Middle frontal gyrus (tissue), 1 donor: Measurements from ENCODE around the gene HMGXB3.
"Not testable (repeated sequence)": the region's sequence is repeated elsewhere in the genome, so short reads cannot be mapped to it uniquely, and the experiment has no call there.

ENCODE experiments used
- DNase-seq: peaks from one replicate; pipeline ENCODE4 v3.0.0-alpha.2; 2015; ENCODE audit warnings: low spot score; ENCODE audit errors: extremely low spot score

Gene HMGXB3

DNA sequence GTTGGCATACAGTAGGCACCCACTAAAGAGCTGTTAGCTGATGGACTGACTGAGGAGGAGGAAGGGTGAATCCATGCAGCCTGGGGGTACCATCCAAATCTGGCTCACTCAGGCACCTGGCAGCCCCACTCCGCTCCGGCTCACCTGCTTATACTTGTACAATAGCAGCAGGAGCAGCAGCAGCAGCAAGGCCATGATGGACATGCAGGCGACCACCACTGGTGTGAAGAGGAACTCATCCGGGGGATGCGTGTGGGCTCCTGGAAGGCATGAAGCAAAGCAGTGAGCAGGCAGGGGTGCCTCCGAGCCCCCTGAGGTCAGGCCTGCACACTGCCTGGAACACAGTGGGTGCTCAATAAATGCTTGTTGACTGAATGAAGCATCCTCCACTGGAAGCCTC, 67.5 kb downstream of the HMGXB3 start:
- no peak for DNase-seq

GRCh38 chr5:150068472-150068871, 67.9 kb downstream of the HMGXB3 start:
- no peak for DNase-seq

- no peak for DNase-seq
These were observed 68.6 kb downstream of the HMGXB3 start for GRCh38 chr5:150068961-150069645.

GRCh38 chr5:150069672-150070627, 69.4 kb downstream of the HMGXB3 start:
- no peak for DNase-seq

GRCh38 chr5:150070821-150071220, 70.3 kb downstream of the HMGXB3 start:
- no peak for DNase-seq

DNA sequence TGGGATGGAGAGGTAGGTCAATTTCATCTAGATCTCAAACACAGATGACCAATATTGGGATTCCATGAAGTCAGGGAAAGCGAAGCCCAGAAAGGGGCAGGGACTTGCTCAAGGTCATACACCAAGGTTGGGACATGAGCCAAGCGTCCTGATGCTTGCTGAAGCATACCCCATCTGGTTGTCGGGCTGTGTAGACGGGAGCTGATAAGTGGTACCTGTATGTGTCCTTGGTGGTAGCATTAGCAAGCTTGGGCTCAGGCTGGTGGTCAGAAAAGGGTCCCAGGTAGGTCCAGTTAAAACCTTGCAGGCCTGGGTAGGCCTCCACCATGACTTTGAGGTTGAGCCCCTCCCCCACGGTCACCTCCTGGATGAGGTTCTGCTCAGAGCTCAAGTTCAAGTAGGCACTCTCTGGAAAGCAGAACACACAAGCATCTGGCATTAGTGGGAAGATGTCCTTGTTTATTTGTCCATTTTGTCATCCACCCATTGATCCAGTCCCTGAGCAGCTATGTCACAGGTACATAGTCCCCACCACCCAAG, 72.6 kb downstream of the HMGXB3 start:
- DNase-seq: no peak

GRCh38 chr5:150073677-150074076, 73.1 kb downstream of the HMGXB3 start:
- DNase-seq: no peak

DNA sequence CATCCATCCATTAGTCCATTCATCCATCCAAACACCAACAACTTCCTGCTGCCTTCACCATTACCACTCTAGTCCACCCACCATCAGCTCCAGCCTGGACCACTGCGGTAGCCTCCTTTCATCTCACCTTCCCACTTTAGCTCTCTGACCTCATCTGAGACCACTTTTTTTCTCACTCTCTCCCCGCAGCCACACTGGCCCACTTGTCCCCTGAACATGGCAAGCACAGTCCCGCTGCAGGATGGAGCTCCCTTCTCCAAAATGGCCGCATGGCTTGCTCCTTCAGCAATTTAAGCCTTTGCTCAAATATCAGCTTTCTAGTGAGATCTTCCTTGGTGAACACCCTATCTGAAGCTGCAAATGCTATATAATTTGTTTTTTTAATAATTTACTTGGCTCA, 74.7 kb downstream of the HMGXB3 start:
- no peak for DNase-seq

DNA sequence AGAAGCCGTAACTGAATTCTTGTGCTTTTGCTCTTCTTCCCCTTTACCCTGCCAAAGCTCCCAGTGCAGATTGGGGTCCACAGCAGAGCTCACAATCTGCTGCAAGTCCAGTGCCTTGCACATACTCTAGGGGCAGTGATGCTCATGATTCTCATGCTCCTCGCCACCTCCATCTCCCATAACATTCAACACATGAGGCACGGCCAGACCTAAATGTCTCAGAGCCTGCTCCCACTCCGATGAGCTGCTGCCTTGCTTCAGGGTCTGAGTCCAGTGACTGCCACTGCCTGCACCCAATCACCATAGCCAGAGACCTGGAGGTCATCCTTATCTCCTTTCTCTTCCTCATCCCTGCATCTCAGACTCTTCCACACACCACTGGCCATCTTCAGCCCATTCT, 75.3 kb downstream of the HMGXB3 start:
- no peak for DNase-seq

- no peak for DNase-seq
These were observed 76.5 kb downstream of the HMGXB3 start for GRCh38 chr5:150077060-150077459.

DNA sequence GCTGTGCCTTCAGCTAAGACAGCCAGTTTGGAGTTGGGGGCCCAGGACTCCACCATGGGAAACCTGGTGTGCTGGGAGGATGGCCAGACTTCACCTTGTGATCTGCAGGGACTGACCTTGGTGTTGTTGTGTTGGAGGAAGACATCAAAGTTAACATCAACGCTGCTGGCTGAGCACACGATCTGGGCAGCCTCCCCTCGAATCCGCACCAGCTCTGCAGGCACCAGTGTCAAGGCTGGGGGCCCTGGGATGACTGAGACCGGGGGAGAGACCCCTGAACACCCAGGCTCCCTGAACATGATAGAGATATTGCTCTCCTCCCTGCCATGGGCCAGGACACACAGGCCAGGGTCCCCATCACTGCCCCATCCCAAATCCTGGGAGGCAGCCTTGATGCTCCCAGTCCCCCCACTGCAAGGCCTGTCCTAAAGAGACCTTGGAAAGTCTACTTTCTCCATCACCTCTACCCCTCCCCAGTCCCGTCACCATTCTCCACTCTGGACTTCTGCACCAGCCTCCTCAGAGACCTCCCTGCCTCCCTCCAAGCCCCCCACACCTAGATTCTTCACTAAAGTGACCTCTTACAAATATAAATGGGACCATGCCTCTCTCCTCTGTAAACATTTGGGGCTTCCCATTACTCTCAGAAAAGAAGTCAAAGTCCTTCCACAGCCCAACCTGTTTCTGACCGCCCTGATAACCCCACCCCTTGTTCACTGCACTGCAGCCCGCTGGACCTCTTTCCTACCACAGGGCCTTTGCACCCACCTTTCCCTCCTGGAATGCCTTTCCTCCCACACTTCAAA, 77.7 kb downstream of the HMGXB3 start:
- DNase-seq: no peak

DNA sequence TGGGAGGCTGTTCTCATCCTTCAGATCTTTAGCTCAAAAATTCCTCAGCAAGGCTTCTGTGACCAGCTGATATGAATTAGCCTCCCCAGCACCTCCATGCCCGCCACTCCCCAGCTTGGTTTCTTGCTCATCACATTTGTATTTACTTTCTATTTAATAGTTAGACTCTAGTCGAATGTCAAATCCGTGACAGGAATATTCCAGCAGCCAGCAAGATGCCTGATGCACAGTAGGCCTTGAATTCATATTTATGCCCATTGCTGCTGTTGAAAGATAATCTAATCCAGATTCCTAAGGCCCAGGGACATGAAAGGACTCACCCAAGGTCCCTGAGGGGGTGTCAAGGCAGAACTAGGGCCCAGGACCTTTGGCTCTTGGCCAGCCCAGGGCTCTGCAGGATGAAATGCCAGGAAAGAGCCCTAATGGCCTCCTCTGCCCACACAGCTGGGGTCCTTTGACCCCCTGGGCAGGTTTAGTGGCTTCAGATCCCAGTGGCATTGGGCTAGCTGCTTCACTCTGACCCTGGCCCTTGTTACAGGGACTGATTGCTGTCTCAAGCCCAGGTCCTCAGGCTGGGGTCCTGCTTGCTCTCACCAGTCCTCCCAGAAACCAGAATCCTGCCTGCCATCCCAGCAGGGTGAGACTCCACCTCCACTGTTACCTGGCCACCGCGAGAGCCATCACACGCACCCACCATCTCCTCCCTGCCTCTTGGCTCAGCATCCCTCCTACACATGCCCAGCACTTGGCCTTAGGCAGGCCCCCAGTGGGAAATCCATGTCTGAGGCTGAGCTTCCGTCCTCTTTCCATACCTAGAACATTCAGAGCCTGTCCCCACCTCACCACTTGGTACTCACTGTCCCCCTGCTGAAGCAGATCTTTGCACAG, 78.5 kb downstream of the HMGXB3 start:
- DNase-seq: no peak

DNA sequence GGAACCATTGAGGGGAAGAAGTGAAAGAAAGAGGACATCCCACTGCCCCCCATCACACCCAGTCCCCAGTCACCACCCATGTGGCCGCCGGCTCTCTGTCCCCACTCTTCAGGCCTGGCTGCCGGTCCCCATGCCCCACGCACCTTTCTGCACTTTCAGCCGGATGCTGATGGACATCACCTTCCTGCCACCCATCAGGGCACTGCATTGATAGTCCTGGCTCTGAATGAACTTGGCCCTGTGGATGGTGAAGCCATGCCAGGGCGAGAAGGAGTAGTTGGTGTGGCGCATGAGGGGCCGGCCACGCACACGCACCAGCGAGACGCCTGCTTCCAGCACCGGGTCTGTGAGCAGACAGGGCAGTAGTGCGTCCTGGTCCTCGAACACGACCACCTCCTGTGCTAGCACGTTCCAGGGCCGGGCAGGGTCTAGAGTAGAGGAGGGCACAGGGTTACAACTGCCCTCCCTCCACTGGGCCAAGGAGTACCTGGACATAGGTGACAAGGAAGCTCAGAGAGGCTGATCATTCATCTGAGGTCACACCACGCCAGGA, 79.4 kb downstream of the HMGXB3 start:
- DNase-seq: no peak

DNA sequence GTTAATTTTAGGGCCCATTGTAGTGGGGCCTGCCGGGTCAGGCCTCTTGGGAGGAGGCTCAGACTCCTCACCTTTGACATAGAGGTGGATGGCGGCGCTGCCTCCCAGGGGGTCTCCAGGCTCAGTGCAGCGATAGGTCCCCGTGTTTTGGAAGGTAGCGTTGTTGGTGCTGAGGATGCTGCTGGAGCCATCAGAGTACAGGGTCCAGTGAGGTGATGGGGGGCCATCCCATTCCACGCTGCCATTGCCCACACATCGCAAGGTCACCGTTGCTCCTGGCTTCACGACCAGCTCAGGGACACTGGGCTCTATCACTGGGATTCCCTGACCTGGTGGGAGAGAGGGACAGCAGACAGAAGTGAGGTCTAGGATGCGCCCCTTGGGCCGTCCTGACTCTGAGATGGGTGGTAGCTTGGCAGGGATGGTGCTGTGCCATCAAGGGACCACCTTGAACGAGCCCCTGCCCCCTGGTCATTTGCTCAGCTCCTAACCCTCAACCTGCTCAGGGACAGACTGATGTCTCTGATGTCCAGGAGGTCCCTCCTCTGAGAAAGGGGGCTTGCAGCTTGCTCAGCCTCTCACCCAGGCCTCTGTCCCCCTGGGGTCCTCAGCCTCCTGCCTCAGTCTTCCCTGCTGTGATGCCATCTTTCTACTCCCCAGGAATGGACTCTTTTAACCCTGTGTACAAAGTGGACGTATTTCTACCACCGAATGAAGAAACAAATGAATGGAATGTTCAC, 80.3 kb downstream of the HMGXB3 start:
- no peak for DNase-seq

GRCh38 chr5:150081541-150082283, 81.2 kb downstream of the HMGXB3 start:
- DNase-seq: no peak

- DNase-seq: no peak
These were observed 81.8 kb downstream of the HMGXB3 start for GRCh38 chr5:150082374-150082773.

- no peak for DNase-seq
These were observed 82.3 kb downstream of the HMGXB3 start for GRCh38 chr5:150082889-150083288.

DNA sequence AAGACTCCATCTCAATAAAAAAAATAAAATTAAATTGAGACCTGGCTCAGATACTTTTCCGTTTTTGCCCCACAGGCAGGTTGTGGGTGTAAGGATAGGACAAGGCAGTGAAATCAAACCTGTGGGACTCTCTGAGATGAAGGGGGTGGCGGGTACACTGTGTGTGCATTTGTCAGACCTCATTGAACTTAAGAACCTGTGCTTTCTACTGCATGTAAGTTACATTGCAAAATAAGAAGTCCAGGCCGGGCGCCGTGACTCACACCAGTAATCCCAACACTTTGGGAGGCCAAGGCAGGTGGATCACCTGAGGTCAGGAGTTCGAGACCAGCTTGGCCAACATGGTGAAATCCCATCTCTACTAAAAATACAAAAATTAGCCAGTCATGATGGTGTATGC, 84.2 kb downstream of the HMGXB3 start:
- DNase-seq: not testable (repeated sequence)
